NCI-H2029 (cell line): ENCODE data around the gene SLAMF6.
"Not testable (repeated sequence)": the region's sequence is repeated elsewhere in the genome, so short reads cannot be mapped to it uniquely, and the experiment has no call there.

ENCODE experiments used
- DNase-seq: peaks from one replicate; lab custom pipeline; 2025; lab: John Stamatoyannopoulos, UW

The SLAMF6 gene

GRCh38 chr1:160542303-160542945, 19.4 kb upstream of the SLAMF6 start:
- DNase-seq = no peak

DNA sequence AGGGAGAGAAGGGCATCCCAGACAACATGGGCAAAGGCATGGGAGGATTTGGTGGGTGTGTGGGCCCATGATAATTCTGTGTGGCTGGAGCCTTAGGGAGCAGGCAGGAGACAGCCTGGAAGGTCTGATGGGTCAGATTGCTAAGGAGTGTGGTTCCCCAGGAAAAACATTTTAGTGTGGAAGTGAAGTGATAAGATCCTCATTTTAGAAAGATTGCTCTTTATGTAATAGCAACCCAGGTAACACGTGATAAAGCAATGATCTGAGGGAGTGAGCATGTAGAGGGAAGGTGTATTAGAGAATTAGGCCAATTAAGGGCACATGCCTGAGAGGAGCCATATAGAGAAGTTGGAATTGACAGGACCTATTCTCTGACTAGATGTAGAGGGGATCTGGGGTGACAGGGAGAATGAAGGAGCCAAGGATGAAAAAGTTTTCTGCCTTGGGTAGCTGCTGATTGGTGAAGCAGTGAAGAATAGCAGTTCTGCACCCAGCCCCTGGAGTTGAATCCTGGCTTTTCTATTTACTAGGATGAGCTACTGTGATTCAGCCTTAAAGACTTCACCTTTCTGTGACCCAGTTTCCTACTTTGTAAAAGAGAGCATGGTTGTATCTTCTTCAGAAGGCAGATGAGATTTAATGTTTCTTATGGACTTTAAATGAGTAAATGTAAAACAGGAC, 18.7 kb upstream of the SLAMF6 start:
- DNase-seq = no peak

DNA sequence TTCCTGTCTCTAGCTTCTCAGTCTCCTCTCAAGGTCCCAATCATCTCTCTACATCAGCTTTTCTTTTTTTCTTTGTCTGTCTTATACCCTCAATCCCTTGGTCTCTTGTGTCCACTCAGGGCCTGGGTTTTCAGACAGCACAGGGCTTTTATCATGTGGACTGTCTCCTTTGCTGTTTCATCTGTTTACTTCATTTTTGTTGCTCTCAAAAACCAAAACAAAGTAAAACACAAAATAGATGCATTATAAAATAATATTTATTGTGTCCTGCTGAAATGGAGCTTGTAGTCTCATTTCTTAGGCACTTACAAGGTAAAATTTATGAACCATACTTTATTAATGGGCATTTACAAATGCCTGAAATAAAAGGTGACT, 17.8 kb upstream of the SLAMF6 start:
- DNase-seq = no peak

DNA sequence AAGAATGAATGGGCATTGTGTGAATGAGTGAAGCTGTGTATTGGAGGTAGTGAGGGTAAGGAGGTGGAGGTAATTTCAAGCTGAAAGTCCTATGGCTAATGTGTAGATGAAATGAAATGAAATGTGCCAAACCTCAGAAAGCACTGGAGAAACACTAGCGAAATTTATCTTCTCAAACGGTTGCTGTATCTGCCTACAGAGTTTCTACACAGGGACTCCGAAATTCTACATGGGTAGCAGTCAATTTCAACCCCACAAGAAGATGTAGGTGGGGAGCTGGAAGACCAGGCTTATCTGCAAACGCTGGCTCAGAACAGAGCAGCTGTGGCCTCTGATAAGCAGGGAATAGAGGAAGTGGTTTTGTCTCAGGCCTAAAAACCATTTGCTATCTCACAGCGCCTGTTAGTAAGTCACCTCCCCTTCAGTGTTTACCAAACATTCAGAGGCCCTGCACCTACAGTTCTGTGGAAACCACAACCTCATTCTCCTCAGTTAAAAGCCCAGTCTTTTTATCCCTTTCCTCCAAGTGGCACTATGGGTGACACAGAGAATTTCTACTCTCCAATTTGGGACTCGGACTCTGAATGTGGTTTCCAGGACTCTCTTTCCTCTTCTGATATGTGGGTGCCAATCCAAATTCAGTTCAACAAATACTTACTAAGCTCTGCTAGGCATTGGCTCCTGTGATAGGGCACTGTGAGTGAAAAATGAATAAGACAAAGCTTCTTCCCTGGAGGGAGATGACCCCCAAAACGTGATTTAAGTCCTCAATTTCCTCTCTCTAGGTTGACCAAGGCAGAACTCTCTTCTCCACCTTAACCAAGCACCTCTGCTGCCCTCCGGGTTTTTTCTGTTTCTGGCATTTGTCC, 17.2 kb upstream of the SLAMF6 start:
- DNase-seq = no peak

DNA sequence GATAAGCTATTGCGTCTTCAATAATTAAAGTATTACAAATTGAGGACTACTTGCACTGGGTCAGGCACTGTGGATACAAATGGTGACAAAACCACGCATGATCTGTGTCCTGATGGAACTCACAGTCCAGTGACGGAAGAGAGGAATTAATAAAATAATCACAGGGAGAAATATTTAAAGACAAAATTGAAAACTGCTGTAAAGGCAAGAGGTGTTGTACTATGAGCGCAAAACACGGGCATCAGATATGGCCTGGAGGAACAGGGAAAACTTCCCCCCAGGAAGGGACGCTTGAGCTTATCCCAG, 16.6 kb upstream of the SLAMF6 start:
- DNase-seq = no peak

DNA sequence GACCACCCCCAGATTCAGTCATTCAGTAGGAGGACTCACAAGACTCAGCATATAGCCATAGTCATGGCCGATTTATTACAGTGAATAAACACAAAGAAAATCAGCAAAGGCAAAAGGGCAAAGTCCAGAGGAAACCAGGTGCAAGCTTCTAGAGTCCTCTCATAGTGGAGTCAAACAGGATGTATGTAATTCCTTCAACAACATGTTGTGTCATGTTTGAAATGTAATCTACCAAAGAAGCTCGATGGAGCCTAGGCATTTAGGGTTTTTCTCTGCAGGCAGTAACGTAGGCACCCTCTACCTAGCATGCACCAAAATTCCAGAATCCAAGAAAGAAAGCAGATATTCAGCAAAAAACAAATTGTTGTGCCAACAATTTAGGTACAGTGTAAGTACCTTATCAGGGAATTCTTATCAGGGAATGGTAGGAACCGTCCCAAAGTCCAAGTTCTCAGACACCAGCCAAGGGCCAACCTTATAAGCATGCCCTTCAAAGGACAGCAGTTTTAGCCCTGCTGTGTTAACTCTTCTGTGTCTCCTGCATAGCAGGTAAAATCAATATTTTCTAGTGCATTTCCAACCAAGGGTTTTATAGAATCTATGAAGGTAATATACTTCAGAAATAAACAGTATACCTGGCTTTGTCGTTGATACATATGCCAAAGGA, 16.1 kb upstream of the SLAMF6 start:
- no peak for DNase-seq

DNA sequence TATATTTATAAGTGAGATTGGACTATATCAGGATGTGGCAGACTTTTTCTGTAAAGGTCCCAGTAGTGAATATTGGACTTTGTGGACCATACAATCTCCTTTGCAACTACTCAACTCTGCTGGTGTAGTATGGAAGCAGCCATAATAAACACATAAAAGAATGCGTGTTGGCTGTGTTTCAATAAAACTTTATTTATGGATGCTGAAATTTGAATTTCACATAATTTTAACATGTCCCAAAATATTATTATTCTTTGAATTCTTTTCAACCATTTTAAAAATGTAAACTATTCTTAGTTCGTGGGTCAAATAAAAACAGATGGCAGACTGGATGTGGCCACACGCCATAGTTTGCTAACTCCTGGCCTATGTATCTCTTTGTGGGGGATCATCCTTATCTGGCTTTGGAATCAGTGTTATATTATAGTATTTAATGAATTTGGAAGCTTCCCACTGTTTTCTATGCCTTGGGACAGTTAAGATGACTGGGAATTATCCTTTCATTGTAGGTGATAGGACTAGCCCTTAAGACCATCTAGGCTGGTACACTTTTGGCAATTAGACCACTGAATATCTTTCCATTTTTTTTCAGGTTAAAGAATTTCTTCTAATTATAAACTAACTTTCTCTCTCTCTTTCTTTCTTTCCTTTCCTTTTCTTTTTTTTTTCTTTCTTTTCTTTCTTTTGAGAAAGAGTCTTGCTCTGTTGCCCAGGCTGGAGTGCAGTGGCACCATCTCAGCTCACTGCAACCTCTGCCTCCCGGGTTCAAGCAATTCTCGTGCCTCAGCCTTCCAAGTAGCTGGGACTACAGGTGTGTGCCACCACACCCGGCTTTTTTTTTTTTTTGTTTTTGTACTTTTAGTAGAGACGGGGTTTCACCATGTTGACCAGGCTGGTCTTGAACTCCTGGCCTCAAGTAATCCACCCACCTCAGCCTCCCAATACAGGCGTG, 14.9 kb upstream of the SLAMF6 start:
- DNase-seq = no peak

- DNase-seq = no peak
Measured at GRCh38 chr1:160534823-160535605, 12.0 kb upstream of the SLAMF6 start.

GRCh38 chr1:160532557-160532813, 9.4 kb upstream of the SLAMF6 start:
- not testable (repeated sequence) for DNase-seq

DNA sequence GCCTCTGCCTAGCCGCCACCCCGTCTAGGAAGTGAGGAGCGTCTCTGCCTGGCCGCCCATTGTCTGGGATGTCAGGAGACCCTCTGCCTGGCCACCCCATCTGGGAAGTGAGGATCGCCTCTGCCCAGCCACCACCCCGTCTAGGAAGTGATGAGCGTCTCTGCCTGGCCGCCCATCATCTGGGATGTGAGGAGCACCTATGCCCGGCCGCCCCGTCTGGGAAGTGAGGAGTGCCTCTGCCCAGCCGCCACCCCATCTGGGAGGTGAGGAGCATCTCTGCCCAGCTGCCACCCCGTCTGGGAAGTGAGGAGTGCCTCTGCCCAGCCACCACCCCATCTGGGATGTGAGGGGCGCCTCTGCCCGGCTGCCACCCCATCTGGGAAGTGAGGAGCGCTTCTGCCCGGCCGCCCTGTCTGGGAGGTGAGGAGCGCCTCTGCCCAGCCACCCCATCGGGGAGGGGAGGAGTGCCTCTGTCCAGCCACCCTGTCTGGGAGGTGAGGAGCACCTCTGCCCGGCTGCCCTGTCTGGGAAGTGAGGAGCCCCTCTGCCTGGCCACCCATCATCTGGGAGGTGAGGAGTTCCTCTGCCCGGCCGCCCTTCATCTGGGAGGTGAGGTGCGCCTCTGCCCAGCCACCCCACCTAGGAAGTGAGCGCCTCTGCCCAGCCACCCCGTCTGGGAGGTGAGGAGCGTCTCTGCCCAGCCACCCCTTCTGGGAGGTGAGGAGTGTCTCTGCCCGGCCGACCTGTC, 8.9 kb upstream of the SLAMF6 start:
- DNase-seq = not testable (repeated sequence)

DNA sequence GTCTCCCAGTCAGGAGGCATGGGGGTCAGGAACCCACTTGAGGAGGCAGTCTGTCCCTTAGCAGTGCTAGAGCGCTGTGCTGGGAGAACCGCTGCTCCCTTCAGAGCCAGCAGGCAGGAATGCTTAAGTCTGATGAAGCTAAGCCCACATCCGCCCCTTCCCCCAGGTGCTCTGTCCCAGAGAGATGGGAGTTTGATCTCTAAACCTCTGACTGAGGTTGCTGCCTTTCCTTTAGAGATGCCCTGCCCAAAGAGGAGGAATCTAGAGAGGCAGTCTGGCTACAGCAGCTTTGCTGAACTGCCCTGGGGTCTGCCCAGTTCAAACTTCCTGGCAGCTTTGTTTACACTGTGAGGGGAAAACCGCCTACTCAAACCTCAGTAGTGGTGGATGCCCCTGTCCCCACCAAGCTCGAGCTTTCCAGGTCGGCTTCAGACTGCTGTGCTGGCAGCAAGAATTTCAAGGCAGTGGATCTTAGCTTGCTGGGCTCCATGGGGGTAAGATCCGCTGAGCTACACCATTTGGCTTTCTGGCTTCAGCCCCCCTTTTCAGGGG, 6.4 kb upstream of the SLAMF6 start:
- not testable (repeated sequence) for DNase-seq

DNA sequence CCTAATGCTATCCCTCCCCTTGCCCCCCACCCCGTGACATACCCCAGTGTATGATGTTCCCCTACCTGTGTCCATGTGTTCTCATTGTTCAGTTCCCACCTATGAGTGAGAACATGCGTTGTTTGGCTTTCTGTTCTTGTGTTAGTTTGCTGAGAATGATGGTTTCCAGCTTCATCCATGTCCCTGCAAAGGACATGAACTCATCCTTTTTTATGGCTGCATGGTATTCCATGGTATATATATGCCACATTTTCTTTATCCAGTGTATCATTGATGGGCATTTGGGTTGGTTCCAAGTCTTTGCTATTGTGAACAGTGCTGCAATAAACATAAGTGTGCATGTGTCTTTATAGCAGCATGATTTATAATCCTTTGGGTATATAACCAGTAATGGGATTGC, 734 bp upstream of the SLAMF6 start:
- DNase-seq = not testable (repeated sequence)

GRCh38 chr1:160522136-160522535, 919 bp downstream of the SLAMF6 start:
- DNase-seq = no peak

GRCh38 chr1:160521554-160521953, 1.5 kb downstream of the SLAMF6 start:
- no peak for DNase-seq

DNA sequence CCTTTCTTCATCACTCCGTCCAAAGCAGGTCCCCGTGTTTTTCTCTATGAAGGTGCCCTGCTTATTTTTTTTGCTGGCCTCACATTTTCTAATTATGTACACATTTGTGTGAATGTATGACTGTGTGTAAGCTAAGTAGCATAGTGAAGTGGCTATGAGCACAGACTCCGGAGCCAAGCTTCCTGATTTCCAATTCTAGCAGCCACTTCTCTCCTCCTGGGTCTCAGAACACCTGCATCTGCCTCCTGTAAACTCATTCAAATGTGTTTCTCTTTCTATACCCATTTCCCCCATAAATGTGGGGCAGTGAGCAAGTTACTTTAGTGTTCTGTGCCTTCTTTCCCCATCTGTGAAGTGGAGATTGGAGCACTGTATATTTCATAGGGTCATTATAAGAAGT, 2.1 kb downstream of the SLAMF6 start:
- DNase-seq = no peak

GRCh38 chr1:160520582-160520981, 2.5 kb downstream of the SLAMF6 start:
- no peak for DNase-seq

- no peak for DNase-seq
Measured at GRCh38 chr1:160519642-160520435, 3.2 kb downstream of the SLAMF6 start.

DNA sequence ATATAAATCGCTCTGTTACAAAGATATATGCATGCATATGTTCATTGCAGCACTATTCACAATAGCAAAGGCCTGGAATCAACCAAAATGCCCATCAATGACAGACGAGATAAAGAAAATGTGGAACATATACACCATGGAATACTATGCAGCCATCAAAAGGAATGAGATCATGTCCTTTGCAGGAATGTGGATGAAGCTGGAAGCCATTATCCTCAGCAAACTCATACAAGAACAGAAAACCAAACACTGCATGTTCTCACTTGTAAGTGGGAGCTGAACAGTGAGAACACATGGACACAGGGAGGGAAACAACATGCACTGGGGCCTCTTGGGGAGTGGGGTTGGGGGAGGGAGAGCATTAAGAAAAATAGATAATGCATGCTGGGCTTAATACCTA, 5.5 kb downstream of the SLAMF6 start:
- not testable (repeated sequence) for DNase-seq

- not testable (repeated sequence) for DNase-seq
Measured at GRCh38 chr1:160515908-160516307, 7.1 kb downstream of the SLAMF6 start.
